Body of pancreas (tissue), 4 donors: ENCODE data around the gene CPNE5.

ENCODE experiments used
- POLR2A ChIP-seq, 3 donors: fragments of 450-650 bp; IDR thresholded peaks; one replicate each; pipeline ENCODE4 v1.6.1; 2016; ENCODE audit warnings: antibody characterized with exemption in 3 of 3, mild to moderate bottlenecking in 2 of 3
- TF ChIP-seq, protein P1 (sequence below), 7 experiments: fragments of 450-650 bp in 4 of 7; fragments of 200-600 bp in 3 of 7; sonication (generic) in 3 of 7; IDR thresholded peaks; one replicate each; pipeline ENCODE4 v1.5.1; 2016 to 2019; ENCODE audit warnings: antibody characterized with exemption in 7 of 7

GRCh38 chr6:36807750-36808149, 31.5 kb downstream of the CPNE5 start:
- TF ChIP-seq, protein P1, sequence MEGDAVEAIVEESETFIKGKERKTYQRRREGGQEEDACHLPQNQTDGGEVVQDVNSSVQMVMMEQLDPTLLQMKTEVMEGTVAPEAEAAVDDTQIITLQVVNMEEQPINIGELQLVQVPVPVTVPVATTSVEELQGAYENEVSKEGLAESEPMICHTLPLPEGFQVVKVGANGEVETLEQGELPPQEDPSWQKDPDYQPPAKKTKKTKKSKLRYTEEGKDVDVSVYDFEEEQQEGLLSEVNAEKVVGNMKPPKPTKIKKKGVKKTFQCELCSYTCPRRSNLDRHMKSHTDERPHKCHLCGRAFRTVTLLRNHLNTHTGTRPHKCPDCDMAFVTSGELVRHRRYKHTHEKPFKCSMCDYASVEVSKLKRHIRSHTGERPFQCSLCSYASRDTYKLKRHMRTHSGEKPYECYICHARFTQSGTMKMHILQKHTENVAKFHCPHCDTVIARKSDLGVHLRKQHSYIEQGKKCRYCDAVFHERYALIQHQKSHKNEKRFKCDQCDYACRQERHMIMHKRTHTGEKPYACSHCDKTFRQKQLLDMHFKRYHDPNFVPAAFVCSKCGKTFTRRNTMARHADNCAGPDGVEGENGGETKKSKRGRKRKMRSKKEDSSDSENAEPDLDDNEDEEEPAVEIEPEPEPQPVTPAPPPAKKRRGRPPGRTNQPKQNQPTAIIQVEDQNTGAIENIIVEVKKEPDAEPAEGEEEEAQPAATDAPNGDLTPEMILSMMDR (IDR thresholded peaks at IDR 0.05): no peak
- TF ChIP-seq POLR2A (IDR thresholded peaks at IDR 0.05): no peak
